ENCODE results near the gene FHL5. TPM values are rescaled to one million over a fixed set of nuclear protein-coding genes. Genes with fewer than 3 reads are reported as not detected.

FHL5 gene
- total and polyA plus RNA-seq, 2 experiments from 2014 or later: not detected

- TF ChIP-seq ETS1 (IDR thresholded peaks at IDR 0.05) (no peak), ZNF331 (CRISPR knock-in tag; IDR thresholded peaks at IDR 0.05; ENCODE audit: low read depth) (no peak), EZH2 (IDR thresholded peaks at IDR 0.05; ENCODE audit: low read depth, unreplicated experiment) (no peak)
Observed at GRCh38 chr6:96621983-96622382, 59.1 kb downstream of the FHL5 start (continued).

- Histone ChIP-seq H4K20me1 (replicated peaks; ENCODE audit: insufficient read depth) (no peaks in the 10 kb centered on the region), H2AFZ (0 out of 2 replicates have a peak overlapping the region, but pooled peaks have one; percentile 44), H3K27ac (ENCODE audit: low read depth) (no peak overlapping the region), H3K4me2 (no peak overlapping the region), H3K79me2 (replicated peaks; ENCODE audit: insufficient read depth) (no peaks in the 10 kb centered on the region), H3K27me3 (ENCODE audit: insufficient read depth) (no peaks in the 10 kb centered on the region), H3K4me1 (ENCODE audit: insufficient read depth) (no peaks in the 10 kb centered on the region; the same call in 1 of the 2 replicates), H3K9me2 (ENCODE audit: insufficient read depth) (no peaks in the 10 kb centered on the region), H3F3A (replicated peaks; ENCODE audit: low read depth) (no peaks in the 10 kb centered on the region), H3K4me3 (no peak overlapping the region), H3K36me3 (ENCODE audit: insufficient read depth) (no peaks in the 10 kb centered on the region)
- no peak for TF ChIP-seq STAT1 (IDR thresholded peaks at IDR 0.05; ENCODE audit: unreplicated experiment)
- TF ChIP-seq ZNF462 (CRISPR knock-in tag; IDR thresholded peaks at IDR 0.05): no peak
- no peak for TF ChIP-seq ZNF114 (CRISPR knock-in tag; IDR thresholded peaks at IDR 0.05)
- TF ChIP-seq ETS1 (IDR thresholded peaks at IDR 0.05): no peak
- H3K27me3 Mint-ChIP-seq (ENCODE audit: insufficient read depth, low read depth, poor library complexity): no peaks in the 10 kb centered on the region
- no peaks in the 10 kb centered on the region for H3K36me3 Mint-ChIP-seq (ENCODE audit: low read depth)
- no peak for DNase-seq (ENCODE audit: low spot score)
- no peaks in the 10 kb centered on the region for H3K4me1 Mint-ChIP-seq
- no peak for ATAC-seq
- H3K9me3 Mint-ChIP-seq: no peaks in the 10 kb centered on the region
- no peak overlapping the region for H3K27ac Mint-ChIP-seq
- H3K4me3 Mint-ChIP-seq: no peak overlapping the region
Observed at GRCh38 chr6:96624957-96625356, 62.0 kb downstream of the FHL5 start.

Measured in GM23338 (cell line).